T-helper 17 cell (primary cell): ENCODE data around the gene RHOF. TPM values are rescaled to one million over a fixed set of nuclear protein-coding genes. Genes with fewer than 3 reads are reported as not detected.
"Not testable (repeated sequence)": the region's sequence is repeated elsewhere in the genome, so short reads cannot be mapped to it uniquely, and the experiment has no call there.

Experiments used
- ATAC-seq: fragments of 150-1000 bp; cut with Tn5 transposase; 2 replicates; pipeline ENCODE4 v1.10.0; 2021; ENCODE audit warnings: mild to moderate bottlenecking, moderate library complexity
- DNase-seq, 3 donors: peaks; one replicate each; pipeline versions ENCODE4 v3.0.0 to v3.0.0-alpha.2; 2020 to 2021
- H3K9me3 ChIP-seq: one replicate; pipeline ENCODE4 v1.7.0; 2013; ENCODE audit warnings: low read length, mild to moderate bottlenecking; ENCODE audit not compliant: control insufficient read depth, poor library complexity, severe bottlenecking
- H3K27ac Mint-ChIP-seq: one replicate; pipeline ENCODE4 v1.8.0; 2022; ENCODE audit warnings: mild to moderate bottlenecking, moderate library complexity, mixed read lengths
- H3K27me3 Mint-ChIP-seq: one replicate; pipeline ENCODE4 v1.8.0; 2022; ENCODE audit warnings: mixed read lengths
- H3K36me3 Mint-ChIP-seq: one replicate; pipeline ENCODE4 v1.8.0; 2022; ENCODE audit warnings: low read depth, mixed read lengths
- H3K4me1 Mint-ChIP-seq: one replicate; pipeline ENCODE4 v1.8.0; 2022; ENCODE audit warnings: mild to moderate bottlenecking, mixed read lengths
- H3K4me3 Mint-ChIP-seq: one replicate; pipeline ENCODE4 v1.8.0; 2022; ENCODE audit warnings: mild to moderate bottlenecking, moderate library complexity, mixed read lengths
- total RNA-seq, 4 donors: library from RNA in 2 of 4; stranded (reverse) in 2 of 4; gene quantifications; one replicate each; pipeline ENCODE4 v1.2.3 and lab custom pipeline; 2022 to 2026

Gene RHOF
- total RNA-seq, 2 donors from 2014 or later = 121 to 122 TPM

GRCh38 chr12:121798787-121799155 lies 5.3 kb upstream of the RHOF start:
- Mint-ChIP-seq H3K36me3 (peaks cover 13% of the 10 kb centered on the region), H3K27me3 (no peaks in the 10 kb centered on the region), H3K27ac (peak overlapping the region; percentile 83), H3K4me1 (peaks cover 49% of the 10 kb centered on the region), H3K4me3 (peak overlapping the region; percentile 88)
- no peak for ATAC-seq
- H3K9me3 ChIP-seq = no peaks in the 10 kb centered on the region
- no peak for DNase-seq

- Mint-ChIP-seq H3K4me3 (peak overlapping the region; percentile 88), H3K27ac (peak overlapping the region; percentile 83), H3K27me3 (no peaks in the 10 kb centered on the region), H3K4me1 (peaks cover 49% of the 10 kb centered on the region), H3K36me3 (peaks cover 13% of the 10 kb centered on the region)
- H3K9me3 ChIP-seq = no peaks in the 10 kb centered on the region
- no peak for ATAC-seq
- DNase-seq = no peak
Measured at GRCh38 chr12:121797937-121798786, 4.7 kb upstream of the RHOF start.

- ATAC-seq (no peak), DNase-seq (no peak)
- H3K9me3 ChIP-seq = no peaks in the 10 kb centered on the region
- Mint-ChIP-seq H3K27me3 (no peaks in the 10 kb centered on the region), H3K4me3 (peak overlapping the region; percentile 77), H3K4me1 (peaks cover 43% of the 10 kb centered on the region), H3K27ac (peak overlapping the region; percentile 83), H3K36me3 (peaks cover 7% of the 10 kb centered on the region)
Measured at GRCh38 chr12:121796855-121797751, 3.6 kb upstream of the RHOF start.

- ATAC-seq (peak; percentile 26), DNase-seq (peak; percentile 73 to 77 (median 75))
- Mint-ChIP-seq H3K4me1 (peaks cover 44% of the 10 kb centered on the region), H3K27ac (peak overlapping the region; percentile 96), H3K36me3 (peaks cover 5% of the 10 kb centered on the region), H3K4me3 (peak overlapping the region; percentile 98), H3K27me3 (no peaks in the 10 kb centered on the region)
- no peaks in the 10 kb centered on the region for H3K9me3 ChIP-seq
Measured at GRCh38 chr12:121795034-121795968, 1.8 kb upstream of the RHOF start.

- no peaks in the 10 kb centered on the region for H3K27me3 Mint-ChIP-seq
- peaks cover 6% of the 10 kb centered on the region for H3K36me3 Mint-ChIP-seq
- H3K27ac Mint-ChIP-seq = peak overlapping the region; percentile 96
- DNase-seq = peak in 2 of 3 donors; percentile 44 to 53
- H3K4me1 Mint-ChIP-seq = peaks cover 51% of the 10 kb centered on the region
- no peaks in the 10 kb centered on the region for H3K9me3 ChIP-seq
- ATAC-seq = peak; percentile 27
- H3K4me3 Mint-ChIP-seq = peak overlapping the region; percentile 98
Measured at GRCh38 chr12:121794534-121795033, 1.1 kb upstream of the RHOF start.

GRCh38 chr12:121793838-121794533 lies 498 bp upstream of the RHOF start:
- peak; percentile 66 for ATAC-seq
- peaks cover 50% of the 10 kb centered on the region for H3K4me1 Mint-ChIP-seq
- H3K4me3 Mint-ChIP-seq = peak overlapping the region; percentile 98
- peak; percentile 91 to 98 (median 92) for DNase-seq
- no peaks in the 10 kb centered on the region for H3K9me3 ChIP-seq
- peak overlapping the region; percentile 96 for H3K27ac Mint-ChIP-seq
- peaks cover 6% of the 10 kb centered on the region for H3K36me3 Mint-ChIP-seq
- no peaks in the 10 kb centered on the region for H3K27me3 Mint-ChIP-seq

- ATAC-seq (peak; percentile 9), DNase-seq (peak; percentile 47 to 49 (median 49))
- no peaks in the 10 kb centered on the region for H3K9me3 ChIP-seq
- Mint-ChIP-seq H3K4me1 (peaks cover 49% of the 10 kb centered on the region), H3K4me3 (peak overlapping the region; percentile 98), H3K36me3 (peaks cover 4% of the 10 kb centered on the region), H3K27me3 (no peaks in the 10 kb centered on the region), H3K27ac (peak overlapping the region; percentile 100)
Measured at GRCh38 chr12:121792607-121793439, 665 bp downstream of the RHOF start.

- peak overlapping the region; percentile 98 for H3K4me3 Mint-ChIP-seq
- DNase-seq = peak in 2 of 3 donors; percentile 39 to 50
- peaks cover 4% of the 10 kb centered on the region for H3K36me3 Mint-ChIP-seq
- peak overlapping the region; percentile 100 for H3K27ac Mint-ChIP-seq
- no peaks in the 10 kb centered on the region for H3K9me3 ChIP-seq
- peaks cover 50% of the 10 kb centered on the region for H3K4me1 Mint-ChIP-seq
- no peak for ATAC-seq
- H3K27me3 Mint-ChIP-seq = no peaks in the 10 kb centered on the region
Measured at GRCh38 chr12:121791671-121792551, 1.6 kb downstream of the RHOF start.

- Mint-ChIP-seq H3K4me3 (peak overlapping the region; percentile 98), H3K4me1 (peaks cover 59% of the 10 kb centered on the region), H3K27ac (peak overlapping the region; percentile 100)
- DNase-seq, H3K27me3 Mint-ChIP-seq, H3K36me3 Mint-ChIP-seq, H3K9me3 ChIP-seq, ATAC-seq: not testable (repeated sequence)
Measured at GRCh38 chr12:121790785-121791184, 2.7 kb downstream of the RHOF start.

- peaks cover 4% of the 10 kb centered on the region for H3K36me3 Mint-ChIP-seq
- H3K27ac Mint-ChIP-seq = peak overlapping the region; percentile 100
- H3K27me3 Mint-ChIP-seq = no peaks in the 10 kb centered on the region
- peaks cover 57% of the 10 kb centered on the region for H3K4me1 Mint-ChIP-seq
- ATAC-seq = peak; percentile 71
- peak; percentile 87 to 92 (median 91) for DNase-seq
- peak overlapping the region; percentile 98 for H3K4me3 Mint-ChIP-seq
- no peaks in the 10 kb centered on the region for H3K9me3 ChIP-seq
Measured at GRCh38 chr12:121789800-121790728, 3.4 kb downstream of the RHOF start.
